NCI-H187 (cell line): ENCODE data around the gene PACSIN1.

Experiments used
- DNase-seq, 2 experiments: peaks; one replicate each; lab custom pipeline; 2025; lab: John Stamatoyannopoulos, UW

The PACSIN1 gene

GRCh38 chr6:34544776-34545471, 79.0 kb downstream of the PACSIN1 start:
- no peak for DNase-seq

- DNase-seq = no peak
Measured at GRCh38 chr6:34546551-34547321, 80.9 kb downstream of the PACSIN1 start.

- no peak for DNase-seq
Measured at GRCh38 chr6:34547701-34548644, 82.1 kb downstream of the PACSIN1 start.

GRCh38 chr6:34549026-34549803, 83.3 kb downstream of the PACSIN1 start:
- DNase-seq = no peak

- DNase-seq = no peak
Measured at GRCh38 chr6:34549804-34550202, 83.9 kb downstream of the PACSIN1 start.

GRCh38 chr6:34551720-34552119, 85.8 kb downstream of the PACSIN1 start:
- DNase-seq = no peak

- no peak for DNase-seq
Measured at GRCh38 chr6:34552620-34553019, 86.7 kb downstream of the PACSIN1 start.

- DNase-seq = no peak
Measured at GRCh38 chr6:34553146-34553545, 87.3 kb downstream of the PACSIN1 start.

GRCh38 chr6:34553750-34554149, 87.9 kb downstream of the PACSIN1 start:
- no peak for DNase-seq

- DNase-seq = no peak
Measured at GRCh38 chr6:34554291-34555006, 88.6 kb downstream of the PACSIN1 start.

GRCh38 chr6:34555007-34555322, 89.1 kb downstream of the PACSIN1 start:
- no peak for DNase-seq

GRCh38 chr6:34555328-34555727, 89.5 kb downstream of the PACSIN1 start:
- DNase-seq = no peak

GRCh38 chr6:34556031-34556471, 90.2 kb downstream of the PACSIN1 start, which contains the start of gene SPDEF:
Gene SPDEF, minus strand, starts transcription at chr6:34556329. Its CDS starts 11,874 bp downstream, at chr6:34544455.
- no peak for DNase-seq

GRCh38 chr6:34556493-34556892, 90.6 kb downstream of the PACSIN1 start:
- no peak for DNase-seq

- DNase-seq = no peak
Measured at GRCh38 chr6:34557228-34557627, 91.4 kb downstream of the PACSIN1 start.

- DNase-seq = no peak
Measured at GRCh38 chr6:34558172-34558714, 92.4 kb downstream of the PACSIN1 start.

GRCh38 chr6:34559651-34560365, 93.9 kb downstream of the PACSIN1 start:
- no peak for DNase-seq

GRCh38 chr6:34560366-34561226, 94.7 kb downstream of the PACSIN1 start:
- DNase-seq = no peak

- DNase-seq = no peak
Measured at GRCh38 chr6:34561227-34561530, 95.3 kb downstream of the PACSIN1 start.
